NCI-H146 treated with DMSO at 0.1 percent for 48 hours (cell line): Measurements from ENCODE around the gene AJUBA.
"Not testable (repeated sequence)": the region's sequence is repeated elsewhere in the genome, so short reads cannot be mapped to it uniquely, and the experiment has no call there.

ENCODE experiments used
- DNase-seq: peaks from one replicate; lab custom pipeline; 2025; ENCODE audit not compliant: unreplicated experiment; lab: John Stamatoyannopoulos, UW

Gene AJUBA

GRCh38 chr14:22982477-22983245 lies at the start of gene AJUBA:
AJUBA (minus strand) TSS chr14:22982551; CDS start chr14:22982266, 285 bp downstream.
- DNase-seq = peak; percentile 38

DNA sequence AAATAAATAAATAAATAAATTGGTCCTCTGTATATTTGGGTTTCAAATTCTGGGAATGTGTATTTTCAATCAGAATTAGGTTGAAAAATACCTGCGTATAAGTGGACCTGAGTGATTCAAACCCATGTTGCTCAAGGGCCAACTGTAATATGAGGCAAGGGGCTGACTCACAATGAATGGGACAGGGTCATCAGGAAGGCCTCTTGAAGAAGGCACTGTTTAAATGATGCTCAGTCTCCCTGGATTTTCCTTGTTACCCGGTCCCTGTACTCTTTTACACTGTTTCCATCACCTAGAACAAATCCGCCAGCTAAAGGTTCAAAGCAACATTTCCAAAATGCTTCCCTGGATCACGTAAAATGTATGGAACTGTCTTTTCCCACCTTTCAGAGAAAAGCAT lies 48.6 kb upstream of the AJUBA start:
- DNase-seq = no peak

GRCh38 chr14:23028799-23029198 lies 46.4 kb upstream of the AJUBA start:
- no peak for DNase-seq

DNA sequence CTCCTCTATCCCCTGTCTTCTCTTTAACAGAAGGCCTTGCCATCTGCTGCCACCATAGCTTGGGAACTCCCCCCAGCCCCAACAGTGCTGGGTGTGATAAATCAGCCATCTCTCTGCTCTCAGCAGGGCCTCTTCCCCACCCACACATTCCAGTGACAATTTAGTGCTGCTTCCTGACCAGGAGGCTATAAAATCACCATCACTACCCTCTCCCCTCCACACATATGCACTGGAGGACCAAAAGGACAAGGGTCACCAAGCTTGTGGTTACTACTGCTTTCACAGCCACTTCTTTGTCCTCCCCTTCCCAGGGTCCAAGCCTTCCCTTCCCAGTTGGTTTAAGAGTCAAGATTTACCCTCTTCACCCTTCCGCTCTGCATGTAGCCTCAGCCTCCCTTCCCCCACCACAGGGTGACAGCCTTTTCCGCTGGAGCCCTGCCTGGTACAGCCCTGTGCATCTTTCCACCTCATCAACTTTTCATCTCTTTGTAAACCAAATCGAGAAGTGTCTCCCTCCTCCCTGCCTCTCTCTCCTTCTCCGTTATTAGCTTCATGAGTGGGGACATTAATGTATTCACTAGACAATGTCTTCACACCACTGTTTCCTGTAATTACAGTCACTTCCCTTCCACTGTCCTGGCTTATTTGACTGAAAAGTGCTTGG lies 42.9 kb upstream of the AJUBA start:
- no peak for DNase-seq

DNA sequence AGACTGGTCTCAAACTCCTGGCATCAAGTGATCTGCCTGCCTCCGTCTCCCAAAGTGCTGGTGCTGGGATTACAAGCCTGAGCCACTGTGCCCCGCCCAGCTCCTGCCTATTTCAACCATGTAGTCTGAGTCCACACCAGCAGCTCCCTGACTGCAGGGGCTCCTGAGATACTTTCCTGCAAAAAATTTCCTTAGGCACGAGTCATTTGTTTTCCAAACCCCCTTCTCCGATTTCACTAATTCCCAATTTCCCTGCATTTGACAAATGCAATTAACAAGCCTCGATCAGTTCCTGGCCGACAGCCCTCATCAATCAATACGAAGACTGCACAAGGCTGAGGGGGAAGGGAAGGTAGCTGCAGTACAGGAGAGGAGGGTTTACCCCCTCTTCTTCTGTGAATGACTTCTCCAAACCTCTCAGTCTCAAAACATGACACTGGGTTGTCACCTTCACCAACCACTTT lies 42.3 kb upstream of the AJUBA start:
- DNase-seq = no peak

GRCh38 chr14:23023795-23024152 lies 41.4 kb upstream of the AJUBA start:
- no peak for DNase-seq

GRCh38 chr14:23023022-23023794 lies 40.9 kb upstream of the AJUBA start:
- DNase-seq = no peak

- no peak for DNase-seq
Observed at GRCh38 chr14:23021889-23022442, 39.6 kb upstream of the AJUBA start.

DNA sequence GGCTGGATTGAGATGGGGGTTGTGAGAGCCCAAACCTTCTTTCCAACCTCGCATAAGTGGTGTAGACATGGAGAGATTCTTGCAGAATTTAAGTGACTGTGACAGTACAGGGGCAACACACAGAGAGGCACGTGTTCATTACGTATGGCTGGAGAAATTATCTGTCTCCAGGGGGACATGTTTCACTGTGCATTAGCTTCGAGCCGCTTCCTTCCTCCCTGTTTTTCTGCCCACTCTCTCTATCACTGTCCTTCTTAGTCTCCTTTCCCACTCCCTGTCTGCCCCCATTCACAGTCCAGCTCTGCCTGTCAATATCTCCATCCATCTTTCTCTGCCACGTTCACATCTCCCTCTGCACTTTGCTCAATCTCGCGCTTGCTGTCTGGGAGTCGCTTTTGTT lies 39.1 kb upstream of the AJUBA start:
- no peak for DNase-seq

DNA sequence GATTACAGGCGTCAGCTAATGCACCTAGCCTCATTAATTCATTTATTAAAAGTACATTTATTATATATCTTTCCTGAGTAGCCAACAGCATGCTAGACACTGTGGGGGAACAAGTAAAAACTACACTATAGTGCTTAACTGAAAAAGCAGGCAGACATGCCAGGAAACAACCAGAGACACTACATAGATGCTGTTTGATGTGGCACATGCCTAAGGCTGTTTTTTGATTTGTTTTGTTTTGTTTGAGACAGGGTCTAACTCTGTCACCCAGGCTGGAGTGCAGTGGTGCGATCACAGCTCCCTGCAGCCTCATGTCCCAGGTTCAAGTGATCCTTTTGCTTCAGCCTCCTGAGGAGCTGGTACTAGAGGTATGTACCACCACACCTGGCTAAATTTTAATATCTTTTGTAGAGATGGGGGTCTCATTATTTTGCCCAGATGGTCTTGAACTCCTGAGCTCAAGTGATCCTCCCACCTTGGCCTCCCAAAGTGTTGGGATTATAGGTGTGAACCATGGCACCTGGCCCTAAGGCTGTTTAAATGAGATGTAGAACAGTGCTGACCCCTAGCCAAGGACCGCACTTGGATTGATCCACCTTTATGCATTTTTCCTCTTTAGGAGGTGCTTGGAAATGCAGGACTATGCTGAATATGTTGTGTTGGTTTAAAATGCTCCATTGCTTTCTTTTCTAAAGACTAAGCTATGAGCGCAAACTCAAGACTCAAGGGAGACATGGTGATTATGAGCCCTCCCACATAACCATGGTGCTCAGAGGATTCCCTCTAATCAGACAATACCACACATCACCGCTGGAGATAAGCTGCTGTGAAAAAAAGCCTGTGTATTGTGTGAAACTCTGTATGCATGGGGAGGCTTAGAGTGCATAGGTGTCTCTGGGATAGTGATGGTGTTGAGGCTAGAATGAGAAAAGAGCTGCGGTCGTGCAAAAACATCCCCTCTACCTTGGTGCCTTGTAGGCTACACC lies 38.1 kb upstream of the AJUBA start:
- DNase-seq = no peak

GRCh38 chr14:23018107-23018506 lies 35.8 kb upstream of the AJUBA start:
- DNase-seq = no peak

- no peak for DNase-seq
Observed at GRCh38 chr14:23017091-23017490, 34.7 kb upstream of the AJUBA start.

DNA sequence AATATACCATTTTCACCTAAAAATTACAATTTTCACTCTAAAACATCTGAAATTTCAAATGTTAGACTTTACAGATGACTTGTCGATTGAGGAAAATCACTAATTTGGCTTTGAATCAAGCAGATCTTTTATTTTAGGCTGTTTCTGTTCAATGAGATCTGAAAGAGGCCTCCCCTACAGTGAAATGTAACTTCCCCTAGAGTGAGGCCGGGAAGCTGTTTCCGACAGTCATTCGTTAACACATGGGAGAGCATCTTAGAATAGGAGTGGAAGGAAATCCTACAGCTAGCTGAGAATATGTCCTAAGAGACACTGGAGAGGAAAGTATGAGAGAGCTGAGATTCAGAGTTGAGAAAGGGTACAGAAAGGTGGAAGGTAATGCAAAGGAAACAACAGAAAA lies 33.3 kb upstream of the AJUBA start:
- DNase-seq = no peak

DNA sequence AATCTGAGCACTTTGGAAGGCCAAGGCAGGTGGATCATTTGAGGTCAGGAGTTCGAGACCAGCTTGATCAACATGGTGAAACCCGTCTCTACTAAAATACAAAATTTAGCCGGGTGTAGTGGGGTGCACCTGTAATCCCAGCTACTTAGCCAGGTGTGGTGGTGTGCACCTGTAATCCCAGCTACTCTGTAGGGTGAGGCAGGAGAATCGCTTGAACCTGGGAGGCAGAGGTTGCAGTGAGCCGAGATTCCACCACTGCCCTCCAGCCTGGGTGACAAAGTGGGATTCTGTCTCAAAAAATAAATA lies 31.4 kb upstream of the AJUBA start:
- DNase-seq = not testable (repeated sequence)

DNA sequence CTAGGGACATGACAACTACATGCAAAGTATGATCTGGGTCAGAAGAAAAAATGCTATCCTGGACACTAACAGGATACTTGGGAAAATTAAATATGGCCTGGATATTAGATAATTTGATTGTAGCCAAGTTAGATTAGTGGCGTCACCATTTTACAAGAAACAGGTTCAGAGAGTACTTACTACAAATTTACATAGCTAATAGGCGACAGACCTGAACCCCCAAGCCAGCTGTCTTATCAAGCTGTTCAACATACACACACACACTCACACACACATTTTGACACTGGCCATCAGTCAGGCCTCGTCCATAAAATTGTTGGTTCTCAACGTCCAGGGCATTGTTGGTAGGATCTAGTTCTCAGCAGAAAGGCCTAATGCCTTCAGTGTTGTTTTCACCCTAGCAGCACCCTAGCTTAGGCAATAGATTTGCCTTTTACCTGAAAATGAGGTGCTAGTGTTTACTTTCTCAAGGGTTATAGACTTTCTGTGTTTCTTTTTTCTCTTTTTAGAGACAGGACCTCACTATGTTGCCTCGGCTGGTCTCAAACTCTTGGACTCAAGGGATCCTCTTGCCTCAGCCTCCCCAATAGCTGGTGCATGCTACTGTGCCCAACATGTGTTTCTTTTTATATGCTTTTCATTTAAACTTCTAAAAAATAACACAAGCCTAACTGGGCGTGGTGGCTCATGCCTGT lies 30.9 kb upstream of the AJUBA start:
- DNase-seq = no peak

- peak; percentile 60 for DNase-seq
Observed at GRCh38 chr14:23009939-23010726, 27.8 kb upstream of the AJUBA start, which contains the start of gene C14orf93. C14orf93 (minus strand) TSS chr14:23010143; CDS start chr14:22999023, 11,120 bp downstream.

GRCh38 chr14:23009483-23009938 lies 27.2 kb upstream of the AJUBA start:
- no peak for DNase-seq

DNA sequence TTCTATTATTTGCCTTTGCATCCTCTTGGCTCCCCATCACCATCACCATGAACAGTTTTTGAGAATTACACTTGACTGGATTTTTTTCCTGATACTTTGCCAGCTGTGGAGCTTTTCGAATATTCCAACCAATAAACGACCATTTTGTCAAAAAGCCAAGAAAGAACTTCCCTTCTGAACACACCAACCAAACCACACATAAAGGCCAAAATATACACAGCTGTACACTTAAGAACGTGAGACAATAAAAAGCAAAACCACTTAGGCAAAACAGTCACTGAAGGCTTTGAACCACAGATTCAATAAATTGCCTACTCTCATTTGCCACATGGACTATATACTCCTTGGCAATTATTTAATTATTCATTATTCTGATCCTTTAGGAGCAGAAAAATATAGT lies 26.5 kb upstream of the AJUBA start:
- DNase-seq = no peak
